Measurements from ENCODE around the gene ADORA3.

Gene ADORA3

DNA sequence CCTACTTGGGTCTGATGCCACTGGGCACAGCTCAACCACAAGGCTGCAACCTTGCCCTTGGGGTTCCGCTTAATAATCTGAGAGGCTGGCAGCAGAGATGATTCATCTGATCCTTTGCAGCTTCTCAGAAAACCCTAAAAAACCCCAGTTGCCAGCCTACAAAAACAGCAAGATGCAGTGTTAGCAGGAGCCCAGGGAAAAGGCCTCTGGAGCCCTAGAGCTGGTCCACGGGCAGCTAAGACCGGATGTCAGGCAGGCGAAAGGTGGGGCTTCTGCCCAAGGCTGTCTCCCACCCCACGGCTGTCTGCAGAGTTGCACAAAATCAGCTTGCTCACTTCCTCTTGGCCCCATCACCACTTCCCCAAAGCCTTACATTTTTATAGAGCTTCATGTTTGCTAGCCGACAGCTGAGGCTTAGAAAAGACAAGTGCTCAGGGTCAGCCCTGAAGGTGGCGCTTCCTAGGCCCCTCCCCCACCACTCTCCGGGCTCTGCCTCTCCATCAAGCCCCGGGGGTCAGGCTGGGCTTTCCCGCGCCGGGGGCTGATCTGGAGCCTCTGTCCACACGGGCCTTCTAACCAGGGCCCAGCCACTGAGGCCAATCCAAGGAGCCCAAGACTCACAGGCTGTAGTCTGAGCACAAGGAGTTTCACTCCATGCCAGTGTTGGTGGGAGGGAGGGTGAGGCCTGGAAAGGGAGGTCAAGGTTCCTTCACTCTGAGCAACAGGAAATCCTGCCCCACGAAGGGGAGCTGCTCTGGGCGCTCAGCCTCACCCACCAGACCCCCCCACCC, 4.2 kb upstream of the ADORA3 start:
- DNase-seq, result no peak

DNA sequence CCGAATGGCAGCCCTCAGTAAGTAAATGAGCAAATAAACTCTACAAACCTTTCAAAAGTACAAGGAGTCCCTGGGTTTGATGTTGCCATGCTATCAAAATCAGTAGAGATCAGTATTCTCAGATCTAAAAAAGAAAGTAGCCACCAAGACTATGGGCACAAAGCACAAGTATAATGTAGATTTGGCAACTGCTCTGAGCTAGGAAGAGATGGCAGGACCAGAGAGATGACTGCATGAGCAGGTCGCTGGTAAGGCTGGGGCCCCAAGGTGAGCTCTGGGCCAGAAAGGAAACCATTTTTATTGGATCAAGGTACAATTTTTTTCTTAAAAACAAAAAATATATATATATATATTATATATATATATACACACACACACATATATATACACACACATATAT, 3.1 kb upstream of the ADORA3 start:
- no peak for DNase-seq

GRCh38 chr1:111505641-111506119, 2.2 kb upstream of the ADORA3 start:
- no peak for DNase-seq

- DNase-seq, result no peak
These were observed 664 bp upstream of the ADORA3 start for GRCh38 chr1:111504097-111504496.

GRCh38 chr1:111501645-111502044, 1.8 kb downstream of the ADORA3 start:
- DNase-seq, result no peak

DNA sequence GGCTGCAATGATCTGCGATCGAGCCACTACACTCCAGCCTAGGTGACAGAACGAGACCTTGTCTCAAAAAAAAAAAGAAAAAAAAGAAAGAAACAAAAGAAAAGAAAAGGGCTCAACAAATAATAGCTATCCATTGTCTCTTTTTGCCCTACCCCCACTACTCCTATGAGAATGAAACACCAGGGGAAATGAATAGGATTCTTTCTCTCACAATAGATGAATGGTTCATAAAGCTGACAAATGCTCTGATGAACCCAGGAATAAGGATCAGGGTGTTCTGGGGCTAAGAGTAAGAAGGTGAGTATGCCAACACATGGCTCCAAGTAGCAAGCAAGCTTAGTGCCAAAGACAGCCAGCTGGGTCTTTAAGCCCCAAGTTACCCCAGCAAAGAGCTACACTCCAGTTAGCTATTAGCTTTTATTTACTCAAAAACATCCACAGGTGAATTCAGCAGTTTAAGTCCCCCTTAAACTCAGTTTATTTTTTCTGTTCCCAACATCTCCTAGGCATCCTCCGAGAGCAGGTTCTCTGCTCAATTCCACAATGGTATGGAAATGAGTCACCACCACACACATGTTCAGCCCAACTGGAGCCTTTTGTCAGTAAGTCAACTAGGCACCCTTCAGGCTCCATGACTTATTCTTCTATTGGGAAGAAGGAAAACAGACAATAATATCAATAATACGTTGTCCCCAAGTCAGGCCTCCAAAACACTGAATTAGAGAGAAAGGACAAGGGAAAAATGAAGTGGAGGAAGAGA, 4.2 kb downstream of the ADORA3 start:
- DNase-seq, result no peak

DNA sequence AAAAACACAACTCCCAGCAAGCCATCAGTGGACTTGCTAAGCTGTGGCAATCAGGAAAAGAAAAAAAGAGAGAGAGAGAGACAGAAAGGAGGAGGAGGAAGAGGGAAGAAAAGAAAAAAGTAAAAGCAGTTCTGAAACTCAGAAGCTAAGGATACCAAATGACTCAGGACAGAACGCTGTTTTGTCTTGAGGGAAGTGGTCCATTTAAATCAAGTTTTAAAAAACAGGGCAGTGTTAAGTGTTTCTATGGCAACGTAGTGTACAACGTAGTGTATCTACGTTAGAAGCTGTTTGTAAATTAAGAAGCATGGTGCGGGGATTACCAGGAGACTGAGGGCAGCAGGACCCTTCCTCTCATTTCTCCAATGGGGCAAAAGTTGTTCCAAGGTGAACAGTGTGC, 5.8 kb downstream of the ADORA3 start:
- DNase-seq, result no peak

GRCh38 chr1:111496398-111496797, 7.0 kb downstream of the ADORA3 start:
- no peak for DNase-seq

- no peak for DNase-seq
These were observed 12.4 kb downstream of the ADORA3 start for GRCh38 chr1:111491070-111491469.

- no peak for DNase-seq
These were observed 13.2 kb downstream of the ADORA3 start for GRCh38 chr1:111490220-111490619.

- DNase-seq, result no peak
These were observed 13.8 kb downstream of the ADORA3 start for GRCh38 chr1:111489604-111490003.

DNA sequence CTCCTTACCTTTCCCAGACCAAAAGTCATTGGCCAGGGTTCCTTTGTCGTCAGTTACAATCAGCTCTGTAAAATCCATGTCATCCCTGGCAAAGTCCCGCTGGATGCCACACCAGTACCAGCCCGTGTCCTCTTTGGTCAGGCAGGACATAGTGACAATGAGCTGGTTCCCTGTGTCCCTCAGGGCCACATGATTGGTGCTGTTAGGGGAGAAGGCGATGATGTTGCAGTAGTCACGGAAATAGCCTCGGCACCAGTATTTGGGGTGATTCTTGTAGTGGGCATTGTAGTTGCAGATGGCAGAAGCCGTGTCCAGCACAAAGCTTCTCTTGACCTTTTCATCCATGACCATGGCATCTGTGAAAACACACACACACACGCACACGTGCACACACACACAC, 14.8 kb downstream of the ADORA3 start:
- DNase-seq, result no peak

DNA sequence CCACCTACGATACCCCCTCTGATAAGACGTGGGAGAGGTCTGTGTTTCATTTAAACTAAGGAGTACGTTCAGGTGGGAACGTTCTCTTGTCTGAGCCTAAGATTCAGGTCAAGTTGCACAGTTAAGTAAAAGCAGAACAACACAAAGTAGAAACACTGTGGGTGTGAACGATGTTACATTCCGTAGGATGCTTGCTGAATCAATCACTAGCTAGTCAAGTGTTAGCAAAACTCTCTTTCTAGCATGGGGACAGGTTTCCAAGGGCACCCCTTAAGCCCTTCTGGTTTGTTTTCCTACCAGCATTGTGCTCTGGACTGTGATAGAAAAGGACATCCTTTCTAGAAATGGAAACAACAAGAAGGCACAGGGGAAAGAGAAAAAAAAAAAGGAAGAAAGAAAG, 16.3 kb downstream of the ADORA3 start:
- no peak for DNase-seq

DNA sequence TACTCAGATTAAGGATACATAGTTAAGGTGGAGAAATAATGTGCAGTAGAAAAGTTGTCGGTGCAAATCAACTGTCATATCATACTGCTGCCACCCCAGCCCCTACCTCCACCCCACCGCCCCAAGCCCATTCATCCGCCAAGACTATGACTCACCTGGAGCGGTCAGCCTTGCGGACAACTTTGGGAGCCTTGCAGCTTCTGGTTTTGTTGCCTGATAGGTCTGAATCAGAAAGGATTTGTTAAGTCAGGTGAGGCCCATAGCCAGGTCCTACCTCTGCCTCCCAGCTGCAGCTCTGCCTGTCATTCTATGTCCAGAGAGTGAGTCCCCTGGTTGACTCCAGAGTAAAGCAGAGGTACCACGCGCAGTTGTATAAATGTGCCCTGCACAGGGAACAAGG, 17.0 kb downstream of the ADORA3 start:
- DNase-seq, result no peak

DNA sequence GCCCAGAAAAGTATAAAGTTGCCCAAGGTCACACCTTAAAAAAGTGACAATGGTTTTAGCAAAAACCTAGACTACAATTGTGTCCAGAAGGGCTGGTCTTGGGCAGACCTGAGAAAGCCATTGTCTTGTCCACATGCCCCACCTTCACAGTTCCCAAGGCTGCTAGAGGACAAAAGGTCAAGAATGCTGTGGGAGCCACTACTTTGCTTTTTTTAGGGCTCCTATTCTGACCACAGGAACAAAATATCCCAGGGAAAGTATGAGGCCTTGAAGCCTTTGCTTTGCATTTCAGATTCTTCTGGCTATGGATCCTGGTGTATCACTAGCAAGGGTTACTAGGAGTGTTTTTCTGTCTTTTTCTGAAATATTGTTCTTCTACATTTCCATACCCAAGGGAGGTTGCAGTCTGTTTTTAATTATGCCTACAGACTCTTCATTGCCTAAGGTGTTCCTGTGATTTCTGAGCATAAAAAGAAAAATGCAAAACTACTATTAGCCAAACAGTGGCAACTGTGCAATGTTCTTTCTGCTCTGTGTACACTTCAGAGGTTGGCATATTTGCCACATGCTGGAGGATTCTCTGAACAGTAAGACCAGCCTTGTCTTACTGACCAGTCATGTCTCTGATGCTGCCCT, 18.9 kb downstream of the ADORA3 start:
- DNase-seq, result no peak

- no peak for DNase-seq
These were observed 19.6 kb downstream of the ADORA3 start for GRCh38 chr1:111483876-111484275.

- DNase-seq, result no peak
These were observed 20.3 kb downstream of the ADORA3 start for GRCh38 chr1:111483166-111483565.

- no peak for DNase-seq
These were observed 21.8 kb downstream of the ADORA3 start for GRCh38 chr1:111481387-111482221.

GRCh38 chr1:111480674-111481073, 22.8 kb downstream of the ADORA3 start:
- no peak for DNase-seq

GRCh38 chr1:111476761-111477309, 26.6 kb downstream of the ADORA3 start:
- DNase-seq, result no peak

DNA sequence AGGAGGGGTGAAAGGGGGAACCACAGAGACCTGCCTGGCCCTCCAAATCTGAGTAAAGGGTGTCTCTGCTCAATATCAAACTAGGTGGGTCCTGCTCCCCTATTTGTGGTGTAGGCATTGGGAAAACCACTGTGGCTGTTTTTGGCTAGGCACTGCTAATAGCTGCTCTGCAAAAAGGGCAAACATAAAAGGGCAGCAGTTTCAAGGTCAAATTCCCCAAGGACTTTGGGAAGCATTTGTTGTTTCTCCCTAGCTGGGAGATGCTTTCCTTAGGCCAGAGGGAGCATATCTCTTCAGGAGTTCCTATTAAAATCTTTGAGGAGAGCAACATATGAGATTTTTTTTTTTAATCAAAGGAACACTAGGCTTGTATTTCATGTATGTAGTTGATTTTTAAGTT, 27.2 kb downstream of the ADORA3 start:
- no peak for DNase-seq

DNA sequence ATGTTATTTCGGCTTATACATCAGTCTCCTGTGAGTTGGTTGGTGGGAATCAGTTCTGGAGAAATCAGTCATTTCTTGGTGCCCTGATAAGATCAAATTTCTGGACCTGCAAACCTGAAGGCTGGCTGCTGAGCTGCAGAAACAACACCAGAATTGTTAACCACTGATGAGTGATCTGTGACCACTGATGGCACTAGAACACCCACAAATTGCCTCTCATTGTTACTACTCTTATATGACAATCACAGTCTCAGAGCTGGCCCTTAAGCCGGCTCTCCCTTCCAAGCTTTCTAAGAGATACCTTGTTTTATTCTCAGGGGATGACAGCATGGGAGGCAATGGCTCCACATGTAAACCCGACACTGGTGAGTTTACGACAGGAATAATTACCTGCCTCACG, 27.7 kb downstream of the ADORA3 start:
- no peak for DNase-seq

- DNase-seq, result no peak
These were observed 28.9 kb downstream of the ADORA3 start for GRCh38 chr1:111474521-111474920.

Measured in NCI-H1694 treated with DMSO at 0.1 percent for 48 hours (cell line).